HG03378 (cell line): ENCODE results near the gene HERPUD2.

Experiments used
- ATAC-seq: cut with Tn5 transposase; IDR thresholded peaks from one replicate; pipeline ENCODE4 v1.9.1; 2021; ENCODE audit warnings: mild to moderate bottlenecking, moderate library complexity; ENCODE audit not compliant: unreplicated experiment

HERPUD2 gene, protein sequence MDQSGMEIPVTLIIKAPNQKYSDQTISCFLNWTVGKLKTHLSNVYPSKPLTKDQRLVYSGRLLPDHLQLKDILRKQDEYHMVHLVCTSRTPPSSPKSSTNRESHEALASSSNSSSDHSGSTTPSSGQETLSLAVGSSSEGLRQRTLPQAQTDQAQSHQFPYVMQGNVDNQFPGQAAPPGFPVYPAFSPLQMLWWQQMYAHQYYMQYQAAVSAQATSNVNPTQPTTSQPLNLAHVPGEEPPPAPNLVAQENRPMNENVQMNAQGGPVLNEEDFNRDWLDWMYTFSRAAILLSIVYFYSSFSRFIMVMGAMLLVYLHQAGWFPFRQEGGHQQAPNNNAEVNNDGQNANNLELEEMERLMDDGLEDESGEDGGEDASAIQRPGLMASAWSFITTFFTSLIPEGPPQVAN

GRCh38 chr7:35694784-35695472, at the start of gene HERPUD2:
Gene HERPUD2, minus strand, starts transcription at chr7:35695135. Its CDS starts 805 bp downstream, at chr7:35694330.
- ATAC-seq = peak; percentile 87

DNA sequence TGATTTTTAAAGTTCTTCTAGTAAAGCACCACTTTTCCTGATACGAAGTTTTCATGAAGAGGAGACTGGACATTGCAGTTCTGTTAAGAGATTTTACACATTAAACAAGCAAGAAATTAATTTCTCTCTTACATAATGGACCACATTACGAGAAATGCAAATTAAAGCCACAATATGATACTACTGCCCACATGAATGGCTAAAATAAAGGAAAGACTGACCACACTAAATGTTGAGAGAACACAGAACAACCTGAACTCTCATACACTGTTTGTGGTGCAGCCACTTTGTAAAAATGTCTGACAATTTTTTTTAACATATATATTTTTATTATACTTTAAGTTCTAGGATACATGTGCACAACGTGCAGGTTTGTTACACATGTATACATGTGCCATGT, 44.0 kb upstream of the HERPUD2 start:
- no peak for ATAC-seq

- no peak for ATAC-seq
These were observed 41.8 kb upstream of the HERPUD2 start for GRCh38 chr7:35736725-35737124.

GRCh38 chr7:35735396-35735795, 40.5 kb upstream of the HERPUD2 start:
- no peak for ATAC-seq

DNA sequence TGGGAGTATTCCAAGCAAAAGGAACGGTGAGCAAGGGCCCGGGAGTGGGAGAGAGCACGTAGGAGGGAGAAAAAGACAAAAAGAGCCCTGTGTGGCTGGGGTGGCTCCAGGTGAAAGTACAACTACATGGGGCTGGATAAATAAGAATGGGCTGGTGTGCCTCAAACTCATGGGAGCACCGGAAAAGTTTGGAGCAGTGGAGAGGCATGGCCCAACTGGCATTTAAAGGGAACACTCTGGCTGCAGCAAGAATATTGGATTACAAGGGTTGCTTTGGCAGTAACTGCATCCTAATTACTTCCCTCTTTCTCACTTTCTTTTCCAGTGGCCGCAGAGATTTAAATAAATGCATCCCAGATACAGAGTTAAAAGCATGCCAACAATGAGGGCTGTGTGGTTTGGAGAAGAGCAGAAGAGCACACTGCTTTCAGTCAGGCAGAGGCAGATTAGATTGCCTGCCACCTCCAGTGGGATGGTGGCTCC, 39.1 kb upstream of the HERPUD2 start:
- ATAC-seq = no peak

DNA sequence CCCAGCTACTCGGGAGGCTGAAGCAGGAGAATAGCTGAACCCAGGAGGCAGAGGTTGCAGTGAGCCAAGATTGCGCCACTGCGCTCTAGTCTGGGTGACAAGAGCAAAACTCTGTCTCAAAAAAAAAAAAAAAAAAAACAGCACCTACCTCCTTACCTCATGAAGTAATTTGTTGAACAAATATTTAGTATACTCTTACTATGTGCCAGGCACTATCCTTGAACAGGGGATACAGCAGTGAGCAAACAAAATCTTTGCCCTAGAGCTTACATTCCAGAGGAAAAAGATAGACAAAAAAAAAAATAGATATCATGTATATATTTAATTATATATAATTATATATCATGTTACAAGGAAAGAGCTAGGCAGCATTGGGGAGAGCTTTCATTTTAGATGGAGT, 36.4 kb upstream of the HERPUD2 start:
- ATAC-seq = no peak

DNA sequence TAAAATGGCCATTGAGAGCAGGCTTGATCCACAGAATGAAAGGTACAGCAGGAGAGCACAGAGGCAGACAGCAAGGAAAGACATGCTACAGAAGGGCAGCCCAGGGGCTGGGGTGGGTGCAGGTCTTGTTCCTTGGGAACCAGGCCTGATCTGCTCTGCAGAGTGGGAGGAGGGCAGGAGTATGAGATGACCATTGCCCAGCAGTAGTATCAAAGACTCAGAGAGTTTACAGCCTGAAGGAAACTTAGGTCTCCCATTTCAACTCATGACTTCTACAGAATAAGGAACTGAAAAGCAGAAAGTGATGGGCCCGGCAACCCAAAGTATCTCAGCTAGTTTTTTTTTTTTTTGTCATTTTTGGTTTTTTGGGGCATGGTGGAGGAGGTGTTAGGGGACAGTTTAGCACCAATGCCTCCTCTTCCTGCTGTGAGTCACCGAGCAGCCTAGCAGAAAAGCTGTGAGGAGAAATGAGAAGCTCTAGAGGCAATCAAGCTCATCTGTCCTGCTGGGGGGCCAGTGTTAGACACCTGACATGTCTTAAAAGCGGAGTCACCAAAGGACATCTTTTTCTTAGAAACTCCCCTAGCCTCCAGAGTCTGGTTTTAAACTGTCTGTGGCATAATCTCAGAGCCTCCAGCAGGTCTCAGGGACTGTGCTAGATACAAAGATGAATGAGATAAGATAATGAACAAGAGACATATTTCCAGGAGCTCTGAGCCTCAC, 34.3 kb upstream of the HERPUD2 start:
- peak; percentile 60 for ATAC-seq

GRCh38 chr7:35728412-35729060, 33.6 kb upstream of the HERPUD2 start:
- ATAC-seq = no peak

- ATAC-seq = peak; percentile 24
These were observed 32.6 kb upstream of the HERPUD2 start for GRCh38 chr7:35727571-35727970.

GRCh38 chr7:35726654-35727053, 31.7 kb upstream of the HERPUD2 start:
- no peak for ATAC-seq

DNA sequence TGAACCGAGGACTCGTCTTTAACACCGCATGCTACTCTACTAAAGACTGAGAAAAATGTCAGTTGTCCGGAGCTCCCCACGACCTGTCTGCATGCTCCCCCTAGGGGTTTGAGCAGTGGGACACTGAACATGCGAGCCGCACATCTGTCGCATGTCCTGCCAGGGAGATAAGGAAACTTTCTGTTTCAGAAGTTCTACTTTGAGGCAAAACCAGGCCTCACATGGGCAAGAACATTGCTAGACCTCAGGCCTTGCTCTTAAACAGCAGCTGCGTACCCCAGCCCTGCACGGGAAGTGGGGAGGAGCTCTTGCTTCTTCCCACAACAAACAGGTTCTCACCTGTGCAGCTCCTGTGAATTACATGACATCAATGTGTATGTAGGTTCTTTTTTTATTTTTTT, 30.3 kb upstream of the HERPUD2 start:
- peak; percentile 38 for ATAC-seq

DNA sequence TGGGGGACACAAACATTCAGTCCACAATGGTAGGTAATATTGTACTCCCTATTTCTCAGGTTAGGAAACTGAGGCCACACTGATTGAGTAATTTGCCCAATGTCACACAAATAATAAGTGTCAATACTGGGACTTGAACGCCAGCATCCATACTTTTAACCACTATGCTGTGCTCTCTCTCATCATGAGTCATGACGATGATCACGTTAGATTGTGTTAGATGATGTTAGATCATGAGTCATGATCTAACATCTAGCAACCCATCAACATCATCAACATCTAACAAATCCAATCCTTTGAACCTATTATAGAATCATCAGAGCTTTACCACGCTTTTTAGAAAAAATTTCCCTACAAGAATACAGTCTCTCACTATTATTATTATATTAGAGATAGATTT, 28.1 kb upstream of the HERPUD2 start:
- no peak for ATAC-seq

- peak; percentile 36 for ATAC-seq
These were observed 27.3 kb upstream of the HERPUD2 start for GRCh38 chr7:35722054-35722849.

DNA sequence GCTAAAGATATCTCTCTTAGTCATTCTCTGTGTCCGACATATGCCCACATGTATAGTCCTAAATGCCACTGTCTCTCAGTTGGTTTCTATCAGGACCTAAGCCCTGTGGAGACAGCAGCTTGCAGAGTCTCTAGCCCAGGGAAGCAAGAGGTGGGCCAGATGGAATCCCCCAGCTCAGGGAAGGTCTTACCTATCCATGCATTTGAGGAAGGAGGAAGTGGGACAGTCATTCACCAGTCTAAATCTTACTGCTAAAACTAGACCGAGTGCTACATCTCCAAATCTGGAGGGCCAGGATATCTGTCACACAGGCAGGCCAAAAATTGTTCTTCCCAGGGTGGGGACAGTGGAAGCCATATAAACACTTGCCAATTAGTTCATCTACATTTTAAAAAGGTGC, 26.4 kb upstream of the HERPUD2 start:
- no peak for ATAC-seq

DNA sequence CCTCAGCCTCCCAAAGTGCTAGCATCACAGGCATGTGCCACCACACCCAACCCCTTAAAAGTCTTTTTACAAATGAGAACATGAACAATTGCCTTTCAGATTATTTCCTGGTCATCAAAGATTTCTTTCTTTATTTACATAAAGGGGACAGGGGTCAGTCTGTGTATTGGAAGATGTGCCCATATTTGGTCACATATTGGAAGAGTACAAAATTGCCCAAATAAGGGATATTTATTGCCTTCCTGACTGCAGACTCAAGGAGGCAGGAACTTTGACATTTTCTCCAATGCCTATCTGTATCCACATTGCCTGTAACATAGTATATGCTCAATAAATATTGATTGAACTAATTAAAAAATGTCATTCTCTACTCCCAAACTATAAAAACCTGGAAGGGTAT, 25.9 kb upstream of the HERPUD2 start:
- ATAC-seq = no peak

DNA sequence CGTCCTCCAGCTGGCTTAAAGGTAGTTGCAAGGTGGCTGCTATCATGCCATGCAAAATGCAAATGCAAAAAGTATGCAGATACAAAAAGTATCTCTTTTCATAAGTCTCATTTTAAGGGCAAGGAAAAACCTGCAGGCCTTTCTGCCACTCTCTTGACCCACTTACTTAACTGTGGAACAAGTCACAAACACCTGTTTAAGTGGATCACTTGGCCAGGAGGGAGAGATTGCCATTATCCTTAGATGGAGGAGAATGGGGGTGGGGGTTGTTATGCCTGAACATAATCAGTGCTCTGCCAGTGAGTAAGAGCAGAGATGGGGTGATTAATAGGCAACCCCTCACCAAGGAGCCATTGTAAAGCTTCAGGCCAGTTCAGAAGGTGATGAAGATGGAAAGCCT, 25.1 kb upstream of the HERPUD2 start:
- ATAC-seq = no peak

DNA sequence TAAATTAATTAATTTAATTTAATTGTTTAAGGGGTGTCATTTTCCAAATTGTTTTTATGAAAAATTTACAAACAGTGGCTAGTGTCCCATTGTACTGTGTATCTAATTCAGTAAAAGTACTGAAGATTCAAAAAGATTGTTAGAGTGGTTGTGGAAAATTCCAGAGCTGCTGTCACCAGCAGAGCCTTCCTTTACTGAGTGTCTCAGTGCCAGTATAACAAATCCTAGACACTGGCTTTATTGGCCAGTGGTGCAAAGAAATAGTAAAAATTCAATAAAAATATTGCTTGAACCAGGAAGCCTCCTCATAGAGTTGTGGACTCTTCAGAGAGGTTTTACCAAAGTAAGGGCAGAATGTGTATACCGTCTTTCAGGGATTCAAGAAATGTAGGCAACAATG, 23.1 kb upstream of the HERPUD2 start:
- ATAC-seq = no peak

DNA sequence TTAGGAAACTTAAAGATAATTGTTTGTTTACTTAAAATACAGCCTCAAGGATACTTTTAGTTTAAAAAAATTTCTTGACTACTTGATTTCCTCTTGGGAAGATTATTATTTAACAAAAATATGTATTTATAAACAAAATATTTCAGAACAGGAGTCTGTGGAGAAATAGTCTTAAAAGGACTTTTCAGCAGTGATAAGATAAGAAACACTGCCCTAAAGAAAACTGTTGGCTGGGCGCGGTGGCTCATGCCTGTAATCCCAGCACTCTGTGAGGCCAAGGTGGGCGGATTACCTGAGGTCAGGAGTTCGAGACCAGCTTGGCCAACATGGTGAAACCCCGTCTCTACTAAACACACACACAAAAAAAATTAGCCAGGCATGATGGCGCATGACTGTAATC, 22.6 kb upstream of the HERPUD2 start:
- ATAC-seq = no peak

DNA sequence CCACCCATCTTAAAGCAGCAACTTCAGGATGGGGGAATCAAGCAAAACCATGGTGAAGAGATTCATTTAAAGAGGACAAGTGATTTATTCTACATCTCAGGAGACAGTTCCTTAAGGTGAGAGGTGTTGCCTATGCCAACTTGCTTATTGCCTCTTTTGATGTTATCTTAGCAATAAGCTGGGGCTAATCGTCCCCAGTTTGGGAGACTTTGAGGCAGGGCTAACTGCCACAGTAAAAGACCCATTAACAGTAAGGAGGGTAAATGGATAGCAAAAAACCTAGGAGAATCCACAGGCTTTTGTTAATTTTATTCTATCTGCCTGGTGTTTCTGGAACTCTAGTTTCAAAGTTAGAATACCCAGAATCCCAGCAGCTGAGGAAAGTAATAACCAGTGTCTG, 22.1 kb upstream of the HERPUD2 start:
- no peak for ATAC-seq
